Measurements from ENCODE around the gene ATP8B4. TPM values are rescaled to one million over a fixed set of nuclear protein-coding genes. Genes with fewer than 3 reads are reported as not detected.

Gene ATP8B4
- total and polyA plus RNA-seq, 10 donors = 1.7 to 42.8 (median 27.7) TPM

DNA sequence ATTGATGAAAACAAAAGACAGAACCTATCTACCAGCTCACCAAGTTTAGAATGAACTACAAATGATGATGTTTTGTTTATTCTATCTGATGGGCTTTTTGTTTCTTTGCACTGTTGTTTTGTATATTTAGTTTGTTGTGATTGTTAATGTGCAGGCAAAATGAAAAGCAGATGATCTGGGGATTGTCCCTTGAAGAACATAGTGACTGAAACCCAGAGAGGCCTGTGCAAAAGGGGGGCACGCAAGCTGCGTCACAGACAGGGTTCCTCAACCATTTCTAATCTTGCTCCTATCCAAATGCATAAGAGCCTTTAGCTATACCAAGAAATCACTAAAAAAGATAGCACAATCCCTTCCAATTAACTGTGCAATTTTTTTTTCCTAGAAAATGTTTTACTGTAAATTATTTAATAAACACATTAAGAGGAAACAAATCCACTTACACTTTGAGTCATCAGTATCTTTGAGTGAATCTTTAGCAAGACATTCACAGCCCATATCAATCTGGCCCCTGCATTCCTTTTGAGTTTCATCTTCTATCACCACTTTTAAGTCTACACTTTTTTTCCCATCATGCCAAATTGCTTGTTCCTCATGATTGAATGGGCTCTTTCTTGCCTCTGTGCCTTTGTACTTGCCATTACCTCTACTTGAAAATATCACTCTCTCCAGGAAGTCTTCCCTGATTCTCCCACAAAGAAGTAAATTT, 220.3 kb downstream of the ATP8B4 start:
- no peak for TF ChIP-seq POLR2A (IDR thresholded peaks at IDR 0.05)
- no peak for TF ChIP-seq POLR2AphosphoS5 (IDR thresholded peaks at IDR 0.05)
- H3K4me1 ChIP-seq = no peaks in the 10 kb centered on the region
- intact Hi-C loops (cut with DNase I; ENCODE audit: low total_unique reads) = no loop called here
- no peak for DNase-seq
- H3K36me3 ChIP-seq = peaks cover 0 to 36% (median 0%) of the 10 kb centered on the region in 6 donors
- no peaks in the 10 kb centered on the region for H3K9me3 ChIP-seq
- no peak overlapping the region for H3K4me3 ChIP-seq
- H3K27me3 ChIP-seq (replicated peaks in 1 of 7) = no peaks in the 10 kb centered on the region
- WGBS, 5 donors = 71 to 95% (median 88%) methylated on average over 2 of the region's 2 CpGs
- no peak overlapping the region for H3K27ac ChIP-seq

- Histone ChIP-seq H3K9me3 (no peaks in the 10 kb centered on the region), H3K27me3 (replicated peaks in 1 of 7) (no peaks in the 10 kb centered on the region), H3K27ac (no peak overlapping the region), H3K4me3 (no peak overlapping the region), H3K4me1 (no peaks in the 10 kb centered on the region), H3K36me3 (peaks cover 0 to 39% (median 0%) of the 10 kb centered on the region in 6 donors)
- intact Hi-C loops (cut with DNase I; ENCODE audit: low total_unique reads) = no loop called here
- TF ChIP-seq CTCF (IDR thresholded peaks at IDR 0.05 in 8 of 11, conservative IDR thresholded peaks at IDR 0.05 in 3 of 11) (no peak), POLR2AphosphoS5 (IDR thresholded peaks at IDR 0.05) (no peak), POLR2A (IDR thresholded peaks at IDR 0.05) (no peak)
- DNase-seq = no peak
Observed at GRCh38 chr15:49898097-49898496, 220.9 kb downstream of the ATP8B4 start.

DNA sequence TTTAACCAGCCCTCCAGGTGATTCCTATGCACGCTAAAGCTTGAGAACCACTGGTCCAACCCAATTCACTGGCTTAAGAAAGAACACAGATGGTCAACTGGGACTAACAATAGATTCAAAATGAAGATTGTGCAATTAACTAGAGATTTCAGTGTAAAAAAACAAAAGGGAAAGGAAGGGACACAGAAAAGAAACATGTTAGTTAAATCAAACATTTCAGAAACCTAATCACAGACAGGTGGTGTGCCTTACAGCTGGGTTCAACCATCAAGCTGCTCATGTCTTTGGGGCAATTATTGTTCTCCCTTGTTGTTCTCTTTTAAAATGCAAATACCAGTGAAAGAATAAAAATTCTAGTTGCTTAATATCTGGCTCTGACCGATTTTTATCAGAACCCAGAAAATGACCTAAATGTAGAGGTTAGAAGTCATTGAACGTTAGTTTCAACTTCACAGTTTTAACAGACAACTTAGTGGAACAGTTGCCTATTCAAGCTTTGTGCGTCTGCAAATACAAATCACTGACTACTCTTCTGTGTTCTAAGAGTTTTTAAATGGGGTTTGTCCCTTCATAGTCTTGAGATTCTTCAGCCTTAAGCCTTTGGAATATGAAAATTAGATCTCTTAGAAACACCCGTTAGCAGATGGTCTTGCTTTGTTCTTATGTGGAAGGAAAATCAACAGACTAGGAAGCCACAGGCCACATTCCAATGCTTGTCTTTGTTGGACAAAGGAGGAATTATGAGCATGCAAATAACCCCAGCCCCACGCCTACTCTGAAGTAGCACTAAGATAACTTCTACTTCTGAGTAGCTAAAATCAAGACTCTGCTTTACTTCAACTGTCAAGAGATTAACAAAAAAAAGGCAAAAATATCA, 223.4 kb downstream of the ATP8B4 start:
- no peaks in the 10 kb centered on the region for H3K27me3 ChIP-seq (replicated peaks in 1 of 7)
- H3K36me3 ChIP-seq = peaks cover 0 to 60% (median 0%) of the 10 kb centered on the region in 6 donors
- H3K9me3 ChIP-seq = no peaks in the 10 kb centered on the region
- no peak for DNase-seq
- no peak overlapping the region for H3K4me3 ChIP-seq
- intact Hi-C loops (cut with DNase I; ENCODE audit: low total_unique reads) = no loop called here
- no peak overlapping the region for H3K27ac ChIP-seq
- H3K4me1 ChIP-seq = no peaks in the 10 kb centered on the region
- 72 to 87% (median 82%) methylated on average over 6 of the region's 6 CpGs for WGBS, 5 donors
- TF ChIP-seq CTCF (IDR thresholded peaks at IDR 0.05 in 8 of 11, conservative IDR thresholded peaks at IDR 0.05 in 3 of 11) (no peak), POLR2AphosphoS5 (IDR thresholded peaks at IDR 0.05) (no peak), POLR2A (IDR thresholded peaks at IDR 0.05) (no peak)

DNA sequence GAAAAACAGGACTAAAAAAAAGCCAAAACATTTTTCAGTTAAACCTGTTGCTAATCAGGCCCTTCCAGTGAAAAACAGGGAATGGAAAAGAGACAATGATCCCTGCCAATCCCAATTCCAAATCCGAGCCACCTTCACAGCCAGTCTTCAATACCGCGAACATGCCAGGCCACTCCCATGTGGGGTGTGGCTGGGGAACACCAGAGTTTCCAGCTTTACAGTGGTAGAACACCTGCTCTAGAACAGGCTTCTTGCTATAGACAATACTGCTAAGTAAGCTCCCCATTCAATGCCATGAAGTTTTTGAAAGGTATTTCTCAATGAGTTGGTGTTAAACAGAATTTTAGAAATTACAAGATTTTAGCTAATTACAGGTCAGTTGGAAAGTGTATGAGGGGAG, 228.3 kb downstream of the ATP8B4 start:
- peaks cover 0 to 66% (median 0%) of the 10 kb centered on the region in 6 donors for H3K36me3 ChIP-seq
- H3K4me1 ChIP-seq = no peaks in the 10 kb centered on the region
- H3K4me3 ChIP-seq = no peak overlapping the region
- H3K9me3 ChIP-seq = no peaks in the 10 kb centered on the region
- 91 to 98% (median 96%) methylated on average over 3 of the region's 3 CpGs for WGBS, 5 donors
- TF ChIP-seq POLR2AphosphoS5 (IDR thresholded peaks at IDR 0.05) = no peak
- TF ChIP-seq POLR2A (IDR thresholded peaks at IDR 0.05) = no peak
- no peak for TF ChIP-seq CTCF (IDR thresholded peaks at IDR 0.05 in 8 of 11, conservative IDR thresholded peaks at IDR 0.05 in 3 of 11)
- DNase-seq = no peak
- no peaks in the 10 kb centered on the region for H3K27me3 ChIP-seq (replicated peaks in 1 of 7)
- intact Hi-C loops (cut with DNase I; ENCODE audit: low total_unique reads) = no loop called here
- no peak overlapping the region for H3K27ac ChIP-seq

Data from spleen (tissue), 11 donors.